Body of pancreas (tissue), 4 donors: ENCODE data around the gene SEC31A. TPM values are rescaled to one million over a fixed set of nuclear protein-coding genes. Genes with fewer than 3 reads are reported as not detected.

ENCODE experiments used
- ATAC-seq: fragments of 150-250 bp; one replicate; pipeline ENCODE4 v1.9.1; 2016
- DNase-seq, 4 donors: peaks; one replicate each; pipeline ENCODE4 v3.0.0-alpha.2; 2019
- H3K27ac ChIP-seq, 4 donors: fragments of 200-600 bp; sonication (generic); 1 replicate in 3 of 4; 2 replicates in 1 of 4; pipeline versions ENCODE4 v1.5.1 to v1.6.1; 2016 to 2019; ENCODE audit warnings: mild to moderate bottlenecking in 1 of 4, mixed read lengths in 1 of 4, moderate library complexity in 1 of 4
- H3K27me3 ChIP-seq, 2 donors: fragments of 200-600 bp; sonication (generic); one replicate each; pipeline ENCODE4 v1.6.0; 2016; ENCODE audit warnings: mild to moderate bottlenecking in 1 of 2
- H3K36me3 ChIP-seq, 2 donors: fragments of 200-600 bp; sonication (generic); replicated peaks in 1 of 2; 2 replicates each; pipeline ENCODE4 v1.5.1; 2016; ENCODE audit warnings: low read depth in 2 of 2; ENCODE audit not compliant: insufficient read depth in 1 of 2
- H3K4me1 ChIP-seq: fragments of 200-600 bp; sonication (generic); one replicate; pipeline ENCODE4 v1.6.0; 2016
- H3K4me3 ChIP-seq, 2 donors: fragments of 200-600 bp; sonication (generic); 1 replicate in 1 of 2; 2 replicates in 1 of 2; pipeline ENCODE4 v1.5.1; 2016 to 2019
- H3K9me3 ChIP-seq, 3 donors: fragments of 200-600 bp; sonication (generic); 1 replicate in 2 of 3; 2 replicates in 1 of 3; pipeline ENCODE4 v1.5.1; 2016
- CTCF ChIP-seq, 7 experiments: fragments of 450-650 bp in 4 of 7; fragments of 200-600 bp in 3 of 7; sonication (generic) in 3 of 7; IDR thresholded peaks; one replicate each; pipeline ENCODE4 v1.5.1; 2016 to 2019; ENCODE audit warnings: antibody characterized with exemption in 7 of 7
- POLR2A ChIP-seq, 3 donors: fragments of 450-650 bp; IDR thresholded peaks; one replicate each; pipeline ENCODE4 v1.6.1; 2016; ENCODE audit warnings: antibody characterized with exemption in 3 of 3, mild to moderate bottlenecking in 2 of 3
- WGBS, 2 donors: methylation state at CpG; one replicate each; pipeline ENCODE4 v1.1.5; 2017; 5-methylcytosine and 5-hydroxymethylcytosine counted together
- intact Hi-C: fragments of 100-400 bp; cut with DNase I; formaldehyde crosslinking; loops from one replicate; pipeline ENCODE4 v1.15.1; 2023
- total RNA-seq, 2 donors: library from RNA; depleted of rRNA; stranded (reverse); fragments of >200 nt; gene quantifications; one replicate each; pipeline ENCODE4 v1.1.0, GENCODE V29; 2016

The SEC31A gene
- total RNA-seq, 2 donors from 2014 or later, result 215 to 245 TPM

DNA sequence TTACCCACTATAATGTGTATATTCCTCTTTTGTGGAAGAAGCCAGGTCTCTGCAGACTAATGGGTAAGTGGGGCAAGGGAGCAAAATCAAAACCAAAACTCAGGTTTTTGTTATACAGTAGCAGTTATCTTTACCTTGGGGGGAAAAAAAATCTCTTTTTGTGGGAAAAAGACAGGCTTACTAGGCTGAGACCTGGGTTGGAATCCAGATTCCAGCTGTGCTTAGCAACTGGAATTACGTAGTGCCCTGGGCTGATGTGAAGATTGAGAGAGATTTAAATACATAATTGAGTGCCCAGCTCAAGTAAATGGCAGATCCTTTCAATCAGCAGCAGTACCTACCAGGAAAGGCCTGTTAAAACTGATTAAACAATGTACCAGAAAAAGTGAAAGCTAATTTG, 76.9 kb downstream of the SEC31A start:
- H3K36me3 ChIP-seq, result peaks cover 11% of the 10 kb centered on the region in 2 donors
- TF ChIP-seq CTCF (IDR thresholded peaks at IDR 0.05) (no peak), POLR2A (IDR thresholded peaks at IDR 0.05) (no peak)
- peaks cover 24% of the 10 kb centered on the region for H3K4me1 ChIP-seq
- no peak overlapping the region for H3K4me3 ChIP-seq
- intact Hi-C loops, result no loop called here
- no peaks in the 10 kb centered on the region for H3K27me3 ChIP-seq
- no peak overlapping the region for H3K27ac ChIP-seq
- ATAC-seq, result no peak
- no peaks in the 10 kb centered on the region for H3K9me3 ChIP-seq
- no peak for DNase-seq
- WGBS, 2 donors, result 55 to 56% methylated on average over 1 of the region's 1 CpG

DNA sequence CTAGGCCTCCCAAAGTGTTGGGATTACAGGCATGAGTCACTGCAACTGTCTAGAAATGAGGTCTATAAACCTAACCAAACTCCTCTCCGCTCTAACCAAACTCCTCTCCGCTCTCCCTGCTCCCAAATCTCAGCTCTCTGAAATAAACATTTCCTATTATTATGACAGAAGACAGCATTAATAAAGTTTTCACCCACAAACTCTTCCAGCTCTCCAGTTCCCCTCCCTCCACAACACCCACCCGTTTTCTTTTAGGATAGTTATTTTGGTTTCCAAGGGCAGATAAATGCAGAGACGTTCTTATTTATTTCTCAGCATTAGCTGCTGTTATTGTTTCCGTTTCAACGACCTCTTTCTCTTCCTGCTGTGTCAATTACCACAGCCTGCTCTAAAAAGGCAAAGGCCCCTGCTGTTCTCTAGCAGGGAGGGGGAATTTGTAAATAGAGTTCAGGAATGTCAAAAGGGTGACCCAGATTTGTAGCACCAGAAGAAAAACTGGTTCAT, 79.1 kb downstream of the SEC31A start:
- TF ChIP-seq POLR2A (IDR thresholded peaks at IDR 0.05), result no peak
- no peak for TF ChIP-seq CTCF (IDR thresholded peaks at IDR 0.05)
- H3K27me3 ChIP-seq, result no peaks in the 10 kb centered on the region
- DNase-seq (no peak), ATAC-seq (peak; percentile 57)
- intact Hi-C loops, result no loop called here
- H3K27ac ChIP-seq, result peak overlapping the region; percentile 39 to 74 (median 52)
- WGBS, 2 donors, result 26 to 28% methylated on average over 6 of the region's 6 CpGs
- no peaks in the 10 kb centered on the region for H3K36me3 ChIP-seq
- peaks cover 24% of the 10 kb centered on the region for H3K4me1 ChIP-seq
- no peak overlapping the region for H3K4me3 ChIP-seq
- no peaks in the 10 kb centered on the region for H3K9me3 ChIP-seq

DNA sequence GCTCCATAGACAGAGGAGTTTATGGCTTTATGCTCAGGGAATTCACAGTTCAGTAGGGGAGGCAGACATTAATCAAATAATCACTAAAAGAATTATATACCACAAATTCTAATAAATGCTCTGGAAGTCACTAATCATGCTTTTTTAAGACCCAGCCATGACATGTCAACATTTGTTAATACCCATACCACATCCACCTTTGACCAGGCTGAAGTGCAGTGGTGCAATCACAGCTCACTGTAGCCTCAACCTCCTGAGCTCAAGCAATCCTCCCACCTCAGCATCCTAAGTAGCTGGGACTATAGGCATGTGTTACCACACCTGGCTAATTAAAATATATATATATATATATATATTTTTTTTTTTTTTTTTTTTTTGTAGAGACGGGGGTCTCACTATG, 79.6 kb downstream of the SEC31A start:
- intact Hi-C loops, result no loop called here
- H3K9me3 ChIP-seq, result no peaks in the 10 kb centered on the region
- 29 to 86% methylated on average over 1 of the region's 1 CpG for WGBS, 2 donors
- H3K4me1 ChIP-seq, result peaks cover 24% of the 10 kb centered on the region
- ATAC-seq, result no peak
- H3K27ac ChIP-seq, result peak overlapping the region in 1 of 4 donors; percentile 74
- no peaks in the 10 kb centered on the region for H3K27me3 ChIP-seq
- no peak overlapping the region for H3K4me3 ChIP-seq
- no peaks in the 10 kb centered on the region for H3K36me3 ChIP-seq
- TF ChIP-seq POLR2A (IDR thresholded peaks at IDR 0.05), result no peak
- no peak for TF ChIP-seq CTCF (IDR thresholded peaks at IDR 0.05)
- no peak for DNase-seq

DNA sequence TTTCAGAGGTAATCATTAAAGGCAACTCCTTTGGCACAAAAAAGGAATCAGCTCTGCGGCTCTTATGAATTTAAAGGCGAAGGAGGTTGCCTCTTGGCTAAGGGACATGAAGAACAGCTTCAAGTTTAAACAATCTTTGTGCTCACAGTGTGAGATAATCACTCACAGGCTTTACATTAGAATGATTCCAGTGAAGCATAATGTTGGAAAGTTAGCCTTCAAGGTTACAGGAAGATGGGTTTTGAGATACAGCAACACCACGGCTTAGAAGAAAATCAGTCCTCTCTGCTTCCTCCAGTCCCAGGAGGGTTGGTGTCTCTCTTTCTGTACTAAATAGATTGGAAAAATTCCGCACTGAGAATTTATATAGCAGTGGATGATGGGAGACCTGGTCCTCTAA, 80.8 kb downstream of the SEC31A start:
- Histone ChIP-seq H3K36me3 (no peaks in the 10 kb centered on the region), H3K27me3 (no peaks in the 10 kb centered on the region), H3K4me1 (peaks cover 24% of the 10 kb centered on the region), H3K9me3 (no peaks in the 10 kb centered on the region), H3K27ac (no peak overlapping the region), H3K4me3 (no peak overlapping the region)
- intact Hi-C loops, result no loop called here
- WGBS, 2 donors, result 21 to 30% methylated on average over 4 of the region's 4 CpGs
- DNase-seq (no peak), ATAC-seq (no peak)
- no peak for TF ChIP-seq POLR2A (IDR thresholded peaks at IDR 0.05)
- no peak for TF ChIP-seq CTCF (IDR thresholded peaks at IDR 0.05)

DNA sequence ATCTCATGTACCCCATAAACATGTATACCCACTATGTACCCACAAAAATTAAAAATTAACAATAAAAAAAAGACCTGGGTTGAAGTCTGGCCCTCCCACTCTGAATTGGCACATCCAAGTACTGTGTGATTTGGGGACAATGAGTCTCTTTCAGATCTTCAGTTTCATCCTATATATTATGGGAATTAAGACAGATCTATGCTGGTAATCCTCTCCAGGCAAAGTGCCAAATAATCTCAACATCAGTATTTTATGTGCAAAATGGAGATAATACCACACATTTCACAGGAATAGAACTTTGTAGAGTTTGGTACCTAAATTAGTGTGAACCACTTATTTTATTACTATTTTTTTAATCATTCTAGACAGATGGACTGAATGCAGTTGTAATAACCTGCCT, 81.3 kb downstream of the SEC31A start:
- no peak for ATAC-seq
- intact Hi-C loops, result no loop called here

More for the DNA sequence above, 81.3 kb downstream of the SEC31A start:
- no peak overlapping the region for H3K4me3 ChIP-seq
- no peak for DNase-seq
- peaks cover 24% of the 10 kb centered on the region for H3K4me1 ChIP-seq
- no peaks in the 10 kb centered on the region for H3K36me3 ChIP-seq
- no peak overlapping the region for H3K27ac ChIP-seq
- TF ChIP-seq POLR2A (IDR thresholded peaks at IDR 0.05) (no peak), CTCF (IDR thresholded peaks at IDR 0.05) (no peak)
- H3K9me3 ChIP-seq, result no peaks in the 10 kb centered on the region
- H3K27me3 ChIP-seq, result no peaks in the 10 kb centered on the region
